ENCODE results near the gene EPN1. TPM values are rescaled to one million over a fixed set of nuclear protein-coding genes. Genes with fewer than 3 reads are reported as not detected.
A peak's percentile ranks its signal among the peaks of the same experiment; 100 is the strongest.

Gene EPN1
- total RNA-seq, 4 donors from 2014 or later: 52.1 to 168 (median 77.4) TPM

DNA sequence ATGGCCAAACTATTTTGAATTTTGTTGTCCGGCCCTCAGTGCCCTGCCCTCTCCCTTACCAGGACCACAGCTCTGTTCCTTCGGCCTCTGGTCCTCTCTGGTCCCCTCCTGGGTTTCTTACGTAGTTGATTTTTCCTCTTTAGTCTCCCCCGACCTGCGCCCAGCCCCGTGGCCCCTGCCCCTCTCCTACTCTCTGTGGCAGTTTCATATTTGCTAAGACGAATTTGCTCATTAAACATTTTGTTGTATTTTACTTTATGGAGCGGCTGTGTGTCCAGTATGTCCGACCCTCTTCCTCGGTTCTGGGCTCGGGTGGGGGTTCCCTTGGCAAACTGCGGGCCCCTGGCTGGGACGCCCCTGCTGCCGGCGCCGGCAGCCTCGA, 576 bp upstream of the EPN1 start:
- WGBS, 2 donors: 32 to 39% methylated on average over 7 to 11 of the region's 17 CpGs
- Histone ChIP-seq H3K27ac (peak overlapping the region; percentile 82 to 96 (median 92)), H3K4me3 (peak overlapping the region; percentile 61 to 100 (median 78)), H3K36me3 (peaks cover 25 to 70% (median 27%) of the 10 kb centered on the region in 3 donors), H3K4me1 (peaks cover 32 to 75% (median 36%) of the 10 kb centered on the region in 3 donors), H3K9me3 (no peaks in the 10 kb centered on the region), H3K27me3 (no peaks in the 10 kb centered on the region)
- TF ChIP-seq, protein P1, sequence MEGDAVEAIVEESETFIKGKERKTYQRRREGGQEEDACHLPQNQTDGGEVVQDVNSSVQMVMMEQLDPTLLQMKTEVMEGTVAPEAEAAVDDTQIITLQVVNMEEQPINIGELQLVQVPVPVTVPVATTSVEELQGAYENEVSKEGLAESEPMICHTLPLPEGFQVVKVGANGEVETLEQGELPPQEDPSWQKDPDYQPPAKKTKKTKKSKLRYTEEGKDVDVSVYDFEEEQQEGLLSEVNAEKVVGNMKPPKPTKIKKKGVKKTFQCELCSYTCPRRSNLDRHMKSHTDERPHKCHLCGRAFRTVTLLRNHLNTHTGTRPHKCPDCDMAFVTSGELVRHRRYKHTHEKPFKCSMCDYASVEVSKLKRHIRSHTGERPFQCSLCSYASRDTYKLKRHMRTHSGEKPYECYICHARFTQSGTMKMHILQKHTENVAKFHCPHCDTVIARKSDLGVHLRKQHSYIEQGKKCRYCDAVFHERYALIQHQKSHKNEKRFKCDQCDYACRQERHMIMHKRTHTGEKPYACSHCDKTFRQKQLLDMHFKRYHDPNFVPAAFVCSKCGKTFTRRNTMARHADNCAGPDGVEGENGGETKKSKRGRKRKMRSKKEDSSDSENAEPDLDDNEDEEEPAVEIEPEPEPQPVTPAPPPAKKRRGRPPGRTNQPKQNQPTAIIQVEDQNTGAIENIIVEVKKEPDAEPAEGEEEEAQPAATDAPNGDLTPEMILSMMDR (IDR thresholded peaks at IDR 0.05): no peak
- TF ChIP-seq POLR2A (IDR thresholded peaks at IDR 0.05): no peak
- intact Hi-C loops (cut with DNase I): no loop called here
- no peak for DNase-seq

GRCh38 chr19:55675661-55676354, 782 bp downstream of the EPN1 start:
- TF ChIP-seq POLR2A (IDR thresholded peaks at IDR 0.05): no peak
- TF ChIP-seq, protein P1 (IDR thresholded peaks at IDR 0.05): no peak
- peaks cover 20 to 70% (median 25%) of the 10 kb centered on the region in 3 donors for H3K36me3 ChIP-seq
- 14% methylated on average over 16 of the region's 16 CpGs for WGBS, 2 donors

DNA sequence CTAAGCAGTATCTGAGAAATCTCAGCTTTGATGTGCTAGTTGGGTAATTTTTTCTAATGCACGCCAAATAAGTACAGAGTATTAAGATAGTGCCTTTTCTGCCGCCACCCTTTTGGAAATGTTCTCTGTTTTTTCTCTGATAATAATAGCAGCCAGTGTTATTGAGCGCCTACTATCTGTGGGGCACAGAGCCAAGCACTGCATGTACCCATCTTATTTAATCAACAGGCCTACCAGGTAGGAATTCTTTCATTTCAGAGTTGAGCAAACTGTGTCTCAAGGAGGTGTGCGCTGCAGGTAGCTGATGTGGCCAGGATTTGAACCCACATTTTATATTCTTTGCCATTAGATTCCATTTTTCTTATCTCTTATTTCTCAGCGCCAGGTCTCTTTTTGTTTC, 1.4 kb downstream of the EPN1 start:
- H3K27me3 ChIP-seq: no peaks in the 10 kb centered on the region
- 49 to 57% methylated on average over 5 of the region's 5 CpGs for WGBS, 2 donors
- peaks cover 20 to 70% (median 26%) of the 10 kb centered on the region in 3 donors for H3K36me3 ChIP-seq
- intact Hi-C loops (cut with DNase I): no loop called here
- DNase-seq: no peak
- H3K9me3 ChIP-seq: no peaks in the 10 kb centered on the region
- TF ChIP-seq, protein P1 (IDR thresholded peaks at IDR 0.05): peak in 1 of 6 experiments; percentile 14
- no peak for TF ChIP-seq POLR2A (IDR thresholded peaks at IDR 0.05)
- H3K4me3 ChIP-seq: peak overlapping the region; percentile 61 to 100 (median 78)
- peak overlapping the region in 3 of 4 donors; percentile 46 to 93 (median 82) for H3K27ac ChIP-seq
- H3K4me1 ChIP-seq: peaks cover 34 to 81% (median 40%) of the 10 kb centered on the region in 3 donors

More at GRCh38 chr19:55675661-55676354, 782 bp downstream of the EPN1 start:
- Histone ChIP-seq H3K9me3 (no peaks in the 10 kb centered on the region), H3K27ac (peak overlapping the region; percentile 82 to 96 (median 92)), H3K27me3 (no peaks in the 10 kb centered on the region), H3K4me3 (peak overlapping the region; percentile 61 to 100 (median 78)), H3K4me1 (peaks cover 34 to 79% (median 40%) of the 10 kb centered on the region in 3 donors)
- no peak for DNase-seq
- intact Hi-C loops (cut with DNase I): no loop called here

DNA sequence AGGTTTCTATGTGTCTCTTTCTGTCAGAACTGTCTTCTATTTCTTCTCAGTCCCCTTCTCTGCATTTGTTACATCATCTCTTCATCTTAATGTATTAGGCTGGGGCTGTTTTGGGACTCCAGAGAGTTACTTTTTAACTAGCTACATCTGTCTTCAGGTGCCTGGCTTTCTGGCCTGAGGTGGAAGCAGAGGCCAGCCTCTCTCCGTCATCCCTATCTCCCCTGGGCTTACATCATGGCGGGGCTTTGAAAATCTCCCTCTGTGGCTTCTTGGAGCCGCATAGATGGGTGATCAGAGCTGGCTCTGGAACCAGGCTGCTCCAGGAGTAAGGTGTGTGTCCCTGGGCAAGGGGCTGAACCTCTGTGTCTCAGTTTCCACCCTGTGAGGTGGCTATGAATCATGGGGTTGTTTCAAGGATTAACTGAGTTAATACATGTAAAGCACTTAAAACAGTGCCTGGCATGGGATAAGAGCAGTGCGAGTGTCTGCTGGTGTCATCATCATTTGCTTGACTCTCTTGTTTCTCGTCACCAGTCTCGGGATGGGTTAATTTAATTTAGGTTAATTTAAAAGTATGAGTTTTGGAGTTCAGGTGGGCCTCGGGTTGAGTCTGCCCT, 2.0 kb downstream of the EPN1 start:
- 51 to 56% methylated on average over 6 to 7 of the region's 7 CpGs for WGBS, 2 donors
- peaks cover 34 to 76% (median 40%) of the 10 kb centered on the region in 3 donors for H3K4me1 ChIP-seq

More for the DNA sequence above, 2.0 kb downstream of the EPN1 start:
- Histone ChIP-seq H3K9me3 (no peaks in the 10 kb centered on the region), H3K4me3 (peak overlapping the region in 3 of 4 donors; percentile 61 to 100 (median 81)), H3K36me3 (peaks cover 25 to 70% (median 26%) of the 10 kb centered on the region in 3 donors), H3K27me3 (no peaks in the 10 kb centered on the region), H3K27ac (peak overlapping the region; percentile 33 to 93 (median 64))
- TF ChIP-seq, protein P1 (IDR thresholded peaks at IDR 0.05): no peak
- TF ChIP-seq POLR2A (IDR thresholded peaks at IDR 0.05): no peak
- intact Hi-C loops (cut with DNase I): no loop called here
- DNase-seq: no peak
